MCF 10A (cell line): ENCODE results near the gene KCNG4. TPM values are rescaled to one million over a fixed set of nuclear protein-coding genes. Genes with fewer than 3 reads are reported as not detected.

Source experiments
- BruUV-seq: library from RNA; stranded (reverse); fragments of 400-500 nt; replicated peaks from 2 replicates; lab custom pipeline; 2021; lab: Mats Ljungman, UMichigan
- CTCF ChIA-PET: fragments of 300-600 bp; sonication (Branson Sonifier 250); formaldehyde crosslinking; extraction: SDS; loops from one replicate; lab custom pipeline; 2021; ENCODE audit warnings: antibody characterized with exemption, inconsistent platforms; lab: Yijun Ruan, JAX
- POLR2A ChIA-PET: fragments of 300-600, 350-650 bp; sonication (Branson Sonifier 250); formaldehyde crosslinking; extraction: SDS; loops from one replicate; lab custom pipeline; 2020; ENCODE audit warnings: antibody characterized with exemption, inconsistent platforms; lab: Yijun Ruan, JAX
- DNase-seq: peaks from one replicate; pipeline ENCODE4 v3.0.0-alpha.2; 2018; ENCODE audit not compliant: unreplicated experiment
- H3K27ac Mint-ChIP-seq: one replicate; pipeline ENCODE4 v1.8.0; 2022; ENCODE audit warnings: mild to moderate bottlenecking, low read depth, mixed read lengths; ENCODE audit not compliant: unreplicated experiment
- H3K27me3 Mint-ChIP-seq: one replicate; pipeline ENCODE4 v1.8.0; 2022; ENCODE audit warnings: mixed read lengths; ENCODE audit not compliant: insufficient read depth, unreplicated experiment
- H3K36me3 Mint-ChIP-seq: one replicate; pipeline ENCODE4 v1.8.0; 2022; ENCODE audit warnings: mild to moderate bottlenecking, moderate library complexity, mixed read lengths; ENCODE audit not compliant: insufficient read depth, unreplicated experiment
- H3K4me1 Mint-ChIP-seq: one replicate; pipeline ENCODE4 v1.8.0; 2022; ENCODE audit warnings: mixed read lengths; ENCODE audit not compliant: insufficient read depth, unreplicated experiment
- H3K4me3 Mint-ChIP-seq: one replicate; pipeline ENCODE4 v1.8.0; 2022; ENCODE audit warnings: mild to moderate bottlenecking, moderate library complexity, mixed read lengths; ENCODE audit not compliant: unreplicated experiment
- H3K9me3 Mint-ChIP-seq: one replicate; pipeline ENCODE4 v1.8.0; 2022; ENCODE audit warnings: mixed read lengths; ENCODE audit not compliant: unreplicated experiment
- intact Hi-C: fragments of 100-400 bp; cut with micrococcal nuclease; formaldehyde crosslinking; loops from 2 replicates; pipeline ENCODE4 v1.14.1; 2022
- total RNA-seq: library from RNA; stranded (reverse); gene quantifications from 2 replicates; pipeline ENCODE4 v1.2.3, GENCODE V29; 2022
- TF ChIP-seq, protein P1 (sequence below): fragments of 200-600 bp; IDR thresholded peaks from one replicate; pipeline ENCODE4 v1.8.0; 2022; ENCODE audit warnings: antibody characterized with exemption, mild to moderate bottlenecking; ENCODE audit not compliant: unreplicated experiment

The KCNG4 gene
- total RNA-seq, 1 experiment from 2014 or later, result not detected

DNA sequence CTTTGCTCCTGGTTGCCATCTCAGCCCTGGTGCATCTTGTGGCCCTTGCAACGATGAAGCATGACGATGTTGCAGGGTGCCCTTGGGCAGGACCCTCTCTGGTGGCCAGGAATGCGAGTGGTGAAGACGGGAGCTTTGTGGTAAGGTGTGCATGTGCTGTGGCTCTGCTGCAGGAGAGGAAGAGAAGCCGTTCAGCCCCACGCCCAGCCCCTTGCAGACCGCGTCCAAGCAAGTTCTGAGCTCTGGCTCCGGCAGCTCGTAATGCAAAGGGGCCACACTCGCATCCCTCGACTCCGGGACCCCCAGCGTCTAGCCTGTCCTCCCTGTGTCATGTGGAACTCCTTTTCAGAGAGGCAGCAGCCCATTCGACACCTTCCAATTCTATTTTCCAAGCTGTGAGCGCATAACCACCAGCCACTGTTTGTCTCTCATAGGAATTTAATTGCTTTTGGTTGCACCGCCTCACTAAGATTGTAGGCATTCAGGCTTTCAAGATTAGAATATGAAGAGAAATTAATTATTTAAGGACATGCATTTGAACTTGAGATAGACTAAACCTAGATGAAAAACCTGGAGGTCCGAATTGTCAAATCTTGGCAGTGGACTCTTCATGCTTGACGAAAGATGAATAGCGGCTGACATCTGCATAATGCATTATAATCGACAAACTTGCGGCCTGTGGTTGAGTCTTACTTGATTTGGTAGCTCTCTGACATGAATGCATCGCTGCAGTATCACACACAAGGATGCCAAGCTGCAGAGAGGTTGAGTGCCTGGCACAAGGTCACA, 21.1 kb upstream of the KCNG4 start:
- H3K9me3 Mint-ChIP-seq, result no peaks in the 10 kb centered on the region
- no peak overlapping the region for H3K4me3 Mint-ChIP-seq
- ChIA-PET CTCF (no interaction called here), POLR2A (no interaction called here)
- DNase-seq, result no peak
- TF ChIP-seq, protein P1, sequence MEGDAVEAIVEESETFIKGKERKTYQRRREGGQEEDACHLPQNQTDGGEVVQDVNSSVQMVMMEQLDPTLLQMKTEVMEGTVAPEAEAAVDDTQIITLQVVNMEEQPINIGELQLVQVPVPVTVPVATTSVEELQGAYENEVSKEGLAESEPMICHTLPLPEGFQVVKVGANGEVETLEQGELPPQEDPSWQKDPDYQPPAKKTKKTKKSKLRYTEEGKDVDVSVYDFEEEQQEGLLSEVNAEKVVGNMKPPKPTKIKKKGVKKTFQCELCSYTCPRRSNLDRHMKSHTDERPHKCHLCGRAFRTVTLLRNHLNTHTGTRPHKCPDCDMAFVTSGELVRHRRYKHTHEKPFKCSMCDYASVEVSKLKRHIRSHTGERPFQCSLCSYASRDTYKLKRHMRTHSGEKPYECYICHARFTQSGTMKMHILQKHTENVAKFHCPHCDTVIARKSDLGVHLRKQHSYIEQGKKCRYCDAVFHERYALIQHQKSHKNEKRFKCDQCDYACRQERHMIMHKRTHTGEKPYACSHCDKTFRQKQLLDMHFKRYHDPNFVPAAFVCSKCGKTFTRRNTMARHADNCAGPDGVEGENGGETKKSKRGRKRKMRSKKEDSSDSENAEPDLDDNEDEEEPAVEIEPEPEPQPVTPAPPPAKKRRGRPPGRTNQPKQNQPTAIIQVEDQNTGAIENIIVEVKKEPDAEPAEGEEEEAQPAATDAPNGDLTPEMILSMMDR, result no peak
- no peaks in the 10 kb centered on the region for H3K4me1 Mint-ChIP-seq
- intact Hi-C loops, result no loop called here
- no peaks in the 10 kb centered on the region for H3K36me3 Mint-ChIP-seq
- H3K27ac Mint-ChIP-seq, result no peak overlapping the region
- peaks cover 20% of the 10 kb centered on the region for H3K27me3 Mint-ChIP-seq
- BruUV-seq, result no TSS peak

DNA sequence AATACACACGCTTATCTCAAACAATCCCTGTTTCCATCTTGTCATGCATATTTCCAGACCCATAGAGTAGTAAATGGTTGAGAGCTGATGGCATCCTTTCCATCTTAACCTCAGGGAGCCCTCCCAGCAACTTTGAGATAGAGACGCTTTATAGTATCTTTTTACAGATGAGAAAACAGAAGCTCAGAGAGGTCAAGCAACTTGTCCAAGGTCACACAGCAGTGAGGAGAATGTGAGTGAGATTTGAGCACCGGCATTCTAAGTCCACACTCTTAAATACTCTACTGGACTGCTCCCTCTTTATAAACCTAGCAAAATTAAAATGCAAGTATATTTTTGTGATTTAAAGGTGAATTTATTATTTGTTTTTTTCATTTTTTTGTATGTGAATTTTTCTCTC, 19.9 kb upstream of the KCNG4 start:
- Mint-ChIP-seq H3K9me3 (no peaks in the 10 kb centered on the region), H3K4me3 (no peak overlapping the region), H3K36me3 (no peaks in the 10 kb centered on the region), H3K27me3 (peaks cover 30% of the 10 kb centered on the region), H3K4me1 (no peaks in the 10 kb centered on the region), H3K27ac (no peak overlapping the region)
- intact Hi-C loops, result no loop called here
- no TSS peak for BruUV-seq
- ChIA-PET CTCF (interaction anchor here (2.0 kb wide), 1 partner anchor 18 kb away, joined by 9 read pairs; no protein-coding TSS in a partner anchor), POLR2A (no interaction called here)
- TF ChIP-seq, protein P1, result no peak
- DNase-seq, result no peak

DNA sequence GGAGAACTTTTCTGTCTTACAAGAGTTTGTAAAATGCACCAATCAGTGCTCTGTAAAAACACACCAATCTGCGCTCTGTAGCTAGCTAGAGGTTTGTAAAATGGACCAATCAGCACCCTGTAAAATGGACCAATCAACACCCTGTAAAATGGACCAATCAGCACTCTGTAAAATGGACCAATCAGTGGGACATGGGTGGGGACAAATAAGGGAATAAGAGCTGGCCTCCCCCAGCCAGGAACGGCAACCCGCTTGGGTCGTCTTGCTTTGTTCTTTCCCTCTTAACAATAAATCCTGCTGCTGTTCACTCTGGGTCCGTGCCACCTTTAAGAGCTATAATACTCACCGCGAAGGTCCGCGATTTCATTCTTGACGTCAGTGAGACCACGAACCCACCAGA, 18.5 kb upstream of the KCNG4 start:
- DNase-seq, result no peak
- ChIA-PET CTCF (interaction anchor here (0.6 to 2.0 kb wide), 3 partner anchors 16 to 273 kb away, joined by 3 to 9 read pairs (median 3); no protein-coding TSS in a partner anchor), POLR2A (interaction anchor here (0.7 kb wide), 1 partner anchor 98 kb away, joined by 3 read pairs; no protein-coding TSS in a partner anchor)
- H3K36me3 Mint-ChIP-seq, result no peaks in the 10 kb centered on the region
- H3K27ac Mint-ChIP-seq, result no peak overlapping the region
- no TSS peak for BruUV-seq
- H3K9me3 Mint-ChIP-seq, result no peaks in the 10 kb centered on the region
- intact Hi-C loops, result no loop called here
- TF ChIP-seq, protein P1, result no peak
- H3K27me3 Mint-ChIP-seq, result peaks cover 41% of the 10 kb centered on the region
- no peak overlapping the region for H3K4me3 Mint-ChIP-seq
- H3K4me1 Mint-ChIP-seq, result no peaks in the 10 kb centered on the region

DNA sequence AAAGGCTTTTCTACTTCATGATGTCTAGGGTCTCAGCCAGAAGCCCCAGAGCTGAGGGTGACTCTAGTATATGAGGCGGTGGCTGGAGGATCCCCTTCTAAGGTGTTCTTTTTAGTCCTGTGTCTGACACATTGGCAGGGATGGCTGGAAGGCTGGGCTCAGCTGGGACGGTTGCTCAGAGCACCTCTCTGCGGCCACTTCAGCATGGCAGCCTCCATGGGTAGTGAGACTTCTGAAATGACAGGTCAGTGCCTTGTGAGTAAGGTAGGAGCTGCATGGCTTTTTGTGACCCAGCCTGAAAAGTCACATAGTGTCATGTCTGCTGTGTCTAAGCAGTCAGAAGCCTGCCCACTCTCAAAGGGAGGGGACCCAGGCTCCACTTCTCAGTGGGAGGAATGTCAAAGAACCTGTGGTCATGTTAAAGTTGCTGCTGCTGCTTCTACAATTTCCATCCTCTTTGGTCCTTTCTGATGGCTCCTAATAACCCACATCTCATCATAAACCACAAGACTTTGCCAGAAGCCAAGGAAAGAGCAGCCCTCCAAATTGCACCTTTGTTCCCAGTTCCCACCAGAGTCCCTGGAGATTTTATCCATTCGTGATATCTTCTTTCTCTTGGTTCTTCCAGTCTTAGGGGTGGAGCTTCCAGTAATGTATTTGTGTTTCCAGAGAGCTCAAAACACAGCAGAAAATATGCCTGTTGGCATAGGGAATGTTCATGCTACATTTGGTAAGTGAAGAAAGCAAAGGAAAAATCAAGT, 15.4 kb upstream of the KCNG4 start:
- H3K27ac Mint-ChIP-seq, result no peak overlapping the region
- H3K9me3 Mint-ChIP-seq, result no peaks in the 10 kb centered on the region
- BruUV-seq, result no TSS peak
- CTCF ChIA-PET, result no interaction called here
- no peaks in the 10 kb centered on the region for H3K36me3 Mint-ChIP-seq
- H3K4me1 Mint-ChIP-seq, result no peaks in the 10 kb centered on the region
- no peak for DNase-seq
- POLR2A ChIA-PET, result interaction anchor here (1.1 kb wide), 1 partner anchor 8 kb away, joined by 3 read pairs; no protein-coding TSS in a partner anchor
- H3K27me3 Mint-ChIP-seq, result peaks cover 66% of the 10 kb centered on the region
- intact Hi-C loops, result no loop called here
- TF ChIP-seq, protein P1, result no peak
- H3K4me3 Mint-ChIP-seq, result no peak overlapping the region
